A204.1 (cell line): ENCODE results near the gene MYO10.

Source experiments
- FAIRE-seq: peaks from 2 replicates; lab custom pipeline; 2012; peaks lifted over from hg19 to GRCh38; lab: Jason Lieb, UNC

Gene MYO10

DNA sequence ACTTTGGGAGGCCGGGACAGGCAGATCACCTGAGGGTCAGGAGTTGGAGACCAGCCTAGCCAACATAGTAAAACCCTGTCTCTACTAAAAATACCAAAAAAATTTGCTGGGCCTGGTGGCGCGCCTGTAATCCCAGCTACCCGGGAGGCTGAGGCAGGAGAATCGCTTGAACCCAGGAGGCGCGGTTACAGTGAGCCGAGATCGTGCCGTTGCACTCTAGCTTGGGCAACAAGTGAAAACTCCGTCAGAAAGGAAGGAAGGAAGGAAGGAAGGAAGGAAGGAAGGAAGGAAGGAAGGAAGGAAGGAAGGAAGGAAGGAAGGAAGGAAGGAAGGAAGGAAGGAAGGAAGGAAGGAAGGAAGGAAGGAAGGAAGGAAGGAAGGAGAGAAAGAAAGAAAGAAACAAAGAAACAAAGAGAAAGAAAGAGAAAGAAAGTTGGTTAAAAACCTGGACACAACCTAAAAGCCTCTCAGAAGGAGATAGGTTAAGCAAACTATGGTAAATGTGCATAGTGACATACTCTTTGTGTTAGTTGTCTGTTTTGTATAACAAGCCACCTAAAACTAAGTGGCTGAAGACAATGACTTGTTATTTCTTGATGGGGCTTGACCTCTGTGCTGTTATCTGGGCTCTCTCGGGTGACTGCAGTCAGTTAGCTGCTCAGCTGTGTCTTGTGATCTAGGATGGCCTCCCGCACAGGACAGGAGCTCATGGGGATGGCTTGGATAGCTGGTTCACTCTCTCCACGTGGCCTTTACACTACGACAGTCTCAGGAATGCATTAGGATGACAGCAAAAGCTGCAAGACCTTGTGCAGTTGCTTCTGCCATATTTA, 8.0 kb upstream of the MYO10 start:
- no peak for FAIRE-seq

DNA sequence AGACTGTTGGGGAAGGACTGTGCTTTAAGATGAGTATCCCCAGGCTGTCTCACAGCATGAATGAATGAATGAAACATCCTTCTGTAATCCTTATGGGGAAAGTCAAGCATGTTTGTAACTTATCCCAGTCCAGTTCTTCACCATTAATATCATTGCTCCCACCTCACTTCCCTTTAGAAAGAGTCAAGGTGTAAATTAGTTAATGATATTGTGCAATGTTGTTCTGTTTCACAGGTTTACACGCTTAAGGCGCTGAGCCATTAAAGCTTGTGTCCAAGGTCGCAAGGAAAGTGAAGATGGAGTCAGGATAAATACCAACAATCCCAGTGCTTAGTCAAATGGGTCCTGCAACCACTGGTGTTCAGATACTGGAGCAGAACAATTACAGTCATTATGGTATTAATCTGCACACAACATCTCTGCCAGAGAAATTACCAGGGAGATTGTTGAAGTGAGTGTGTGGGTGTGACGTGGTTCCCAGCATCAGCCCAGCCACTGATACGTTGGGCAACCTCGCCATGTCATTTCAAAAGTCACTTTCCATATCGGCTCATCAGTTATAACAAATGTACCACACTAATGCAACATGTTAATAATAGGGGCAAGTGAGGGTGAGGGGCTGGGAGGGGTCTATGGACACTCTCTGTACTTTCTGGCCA, 1.5 kb upstream of the MYO10 start:
- no peak for FAIRE-seq

DNA sequence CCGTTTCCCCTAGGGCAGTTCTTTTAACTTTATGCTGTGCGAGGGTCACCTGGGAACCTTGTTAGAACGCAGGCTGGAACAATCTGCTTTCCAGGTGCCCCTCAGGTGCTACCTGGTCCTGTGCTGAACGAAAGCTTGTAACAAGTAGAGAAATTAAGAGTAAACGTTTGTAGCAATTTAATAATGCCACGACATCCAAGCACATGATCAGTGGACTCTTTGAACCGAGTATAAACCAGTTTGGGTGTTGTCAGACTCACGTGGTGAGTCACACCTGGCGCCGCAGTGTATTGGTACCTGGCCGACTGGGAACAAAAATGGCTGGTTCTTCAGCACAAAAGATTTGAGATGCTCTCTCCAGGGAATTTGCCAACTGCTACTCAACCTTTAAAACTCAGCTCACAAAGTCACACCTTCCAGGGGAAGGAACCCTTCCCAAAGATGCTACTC, 926 bp upstream of the MYO10 start:
- FAIRE-seq, result no peak

DNA sequence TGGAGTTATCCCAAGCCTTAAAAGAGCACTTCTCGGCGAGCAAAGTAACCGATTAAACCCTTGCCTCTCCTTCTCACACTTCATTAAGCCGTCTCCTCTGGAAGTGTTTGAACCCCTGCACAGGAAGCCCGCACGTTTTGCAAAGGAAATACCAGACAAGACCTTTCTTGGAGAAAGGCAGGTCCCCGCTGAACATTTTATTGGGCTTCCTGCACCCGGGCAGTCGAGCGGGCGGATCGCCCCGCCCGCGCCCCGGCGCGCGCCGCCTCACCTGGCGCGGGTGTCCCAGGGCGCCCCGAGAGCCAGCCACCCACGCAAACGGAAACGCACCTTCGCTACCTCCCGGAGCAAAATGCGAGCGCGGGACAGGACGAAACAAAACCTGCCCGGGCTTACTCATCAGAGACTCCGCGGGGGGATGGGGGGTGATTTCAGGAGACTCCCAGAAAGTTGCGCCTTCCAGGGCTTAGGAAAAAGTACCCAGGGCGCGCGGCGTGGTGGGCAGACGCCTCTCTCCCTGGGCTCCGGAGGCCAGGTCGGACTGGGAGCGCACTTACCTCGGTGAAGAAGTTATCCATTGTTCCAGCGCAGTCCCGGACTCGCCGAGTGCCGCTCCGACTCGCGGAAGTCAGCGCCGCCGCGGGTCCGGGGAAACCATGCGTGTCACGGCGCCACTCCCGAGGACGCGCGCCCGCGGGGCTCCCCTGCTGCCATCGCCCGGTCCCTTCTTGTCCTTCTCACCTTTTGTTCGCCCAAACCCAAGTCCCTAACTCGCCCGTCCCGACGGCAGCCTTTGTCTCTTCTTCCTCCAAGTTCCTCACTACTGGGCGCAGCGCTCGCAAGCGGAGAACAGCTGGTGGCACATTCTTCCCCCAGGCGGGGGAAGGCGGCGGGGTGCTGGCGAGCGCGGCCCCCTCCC, 598 bp downstream of the MYO10 start:
- no peak for FAIRE-seq

DNA sequence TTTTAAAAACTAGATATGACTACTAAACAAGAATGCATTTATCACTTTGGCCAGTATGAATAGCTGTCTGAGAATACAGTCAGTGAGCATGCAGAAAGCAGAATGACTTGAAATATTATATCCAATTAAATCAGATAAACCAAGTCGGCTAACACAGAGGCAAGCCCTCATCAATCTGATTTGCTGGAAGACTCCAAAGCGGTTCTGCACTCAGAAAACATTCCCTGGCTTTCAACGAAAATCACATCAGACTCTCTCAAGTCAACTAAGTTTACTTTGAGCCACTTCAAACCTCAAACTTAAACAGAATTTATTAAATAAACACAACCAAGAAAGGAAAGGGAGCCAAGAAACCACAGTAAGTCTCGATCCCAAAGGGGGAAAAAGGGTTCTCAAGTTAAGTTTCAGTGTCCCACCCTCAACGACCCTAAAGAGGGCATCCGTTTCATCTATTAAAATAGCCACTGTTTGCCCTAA, 1.4 kb downstream of the MYO10 start:
- FAIRE-seq, result no peak

DNA sequence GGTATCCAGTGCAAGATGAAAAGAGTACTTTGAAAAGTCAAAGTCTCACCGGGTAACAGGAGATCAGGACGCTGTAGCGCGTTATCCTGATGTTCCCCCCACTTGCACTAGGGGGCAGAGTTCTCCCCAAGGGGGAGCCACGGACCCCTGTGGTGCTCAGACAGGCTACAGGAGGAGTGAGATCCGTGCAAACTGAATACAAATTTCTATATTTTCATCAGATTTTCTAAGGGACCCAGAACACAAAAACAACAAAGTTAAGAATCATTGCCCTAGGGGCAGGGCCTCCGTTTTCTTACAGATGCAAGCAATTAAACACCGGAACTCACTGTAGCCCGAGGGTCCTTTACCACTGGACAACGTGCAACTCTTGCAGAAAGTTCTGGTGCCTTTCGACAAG, 2.0 kb downstream of the MYO10 start:
- no peak for FAIRE-seq

DNA sequence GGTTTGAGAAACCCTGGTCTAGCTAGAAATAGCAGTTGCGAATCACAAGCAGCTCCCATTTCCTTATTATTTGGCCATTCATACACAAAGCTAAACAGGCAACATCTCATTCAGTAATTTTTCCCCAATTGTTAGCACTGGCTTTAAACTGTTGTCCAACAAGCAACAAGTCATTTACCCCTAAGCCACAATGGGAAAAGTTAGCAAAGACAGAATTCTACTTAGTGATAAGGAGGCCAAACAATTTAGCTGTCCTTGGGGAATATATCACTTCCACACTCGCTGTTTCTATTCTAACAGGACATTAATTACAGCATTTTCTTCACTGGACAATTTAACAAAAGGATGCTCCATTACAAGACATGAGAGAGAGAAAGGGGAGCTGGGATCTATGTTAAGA, 2.8 kb downstream of the MYO10 start:
- FAIRE-seq, result no peak

DNA sequence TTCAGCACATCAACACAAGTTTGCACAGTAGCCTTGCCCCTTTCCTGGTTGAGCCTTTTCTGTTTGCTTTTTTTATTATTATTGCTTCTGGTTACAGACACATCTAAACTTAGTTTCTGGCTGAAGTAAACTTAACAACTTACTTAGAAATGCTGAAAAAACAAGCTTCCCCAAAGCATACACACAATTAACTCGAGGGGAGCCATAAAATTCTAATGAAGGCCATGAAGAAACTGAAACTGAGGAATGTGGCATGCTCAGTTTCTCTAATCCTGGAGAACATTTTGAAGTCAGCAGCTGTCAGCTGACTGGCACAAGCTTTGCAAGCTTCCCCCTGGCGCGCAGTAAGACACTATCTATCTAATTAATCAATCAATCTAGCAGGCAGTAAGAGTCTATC, 3.7 kb downstream of the MYO10 start:
- no peak for FAIRE-seq

DNA sequence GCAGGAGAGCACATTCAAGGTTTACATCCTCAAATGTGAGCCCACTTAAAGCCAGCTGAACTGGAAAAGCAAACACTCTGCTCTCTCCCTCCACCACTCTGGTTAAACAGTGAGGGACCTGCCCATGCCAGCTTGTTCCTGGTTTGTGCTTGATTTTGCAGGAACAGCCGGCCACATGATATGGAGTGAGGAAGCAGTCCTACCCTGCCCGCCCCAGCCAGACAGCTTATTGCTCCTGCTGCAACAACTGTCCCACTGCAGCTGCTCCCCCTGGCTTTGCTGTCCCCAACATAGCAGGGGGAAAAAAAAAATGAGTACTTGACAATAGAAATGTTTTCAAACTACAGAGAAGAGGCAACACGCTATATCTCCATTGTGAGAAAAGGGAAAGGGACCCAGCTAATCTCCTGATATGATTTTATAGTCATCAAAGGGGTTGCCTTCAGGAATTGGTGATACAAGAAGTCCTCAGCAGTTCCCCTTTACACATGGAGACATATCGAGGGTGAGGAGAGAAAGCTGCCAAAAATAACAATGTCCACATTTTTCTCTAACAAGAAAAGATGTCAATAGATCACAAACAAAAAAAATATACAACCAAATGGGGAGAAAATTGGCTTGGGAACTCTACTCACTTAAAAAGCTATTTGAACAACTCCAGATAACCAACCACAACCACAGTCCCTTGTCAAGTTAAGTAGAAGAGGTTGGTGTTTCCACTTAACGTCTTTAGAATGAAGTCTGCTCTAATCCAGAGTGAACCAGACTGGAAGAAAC, 4.6 kb downstream of the MYO10 start:
- FAIRE-seq, result no peak

DNA sequence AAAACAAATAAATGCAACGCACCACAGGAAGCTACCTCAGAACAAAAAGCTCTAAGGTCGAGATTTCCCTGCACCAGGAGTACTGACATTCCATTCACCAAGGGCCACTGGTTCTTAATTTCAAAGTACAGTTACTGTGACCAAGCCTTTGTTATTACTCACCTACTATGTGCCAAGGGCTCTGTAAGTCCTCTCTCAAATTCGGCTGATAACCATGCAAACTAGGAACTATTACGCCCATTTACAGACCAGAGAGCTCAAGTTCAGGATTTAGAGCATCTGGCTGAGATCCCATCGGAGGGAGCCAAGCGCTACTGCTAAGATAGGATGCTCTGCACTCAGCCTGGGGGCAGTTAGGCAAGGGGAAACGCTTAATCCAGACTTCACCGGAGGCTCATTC, 5.6 kb downstream of the MYO10 start:
- no peak for FAIRE-seq

DNA sequence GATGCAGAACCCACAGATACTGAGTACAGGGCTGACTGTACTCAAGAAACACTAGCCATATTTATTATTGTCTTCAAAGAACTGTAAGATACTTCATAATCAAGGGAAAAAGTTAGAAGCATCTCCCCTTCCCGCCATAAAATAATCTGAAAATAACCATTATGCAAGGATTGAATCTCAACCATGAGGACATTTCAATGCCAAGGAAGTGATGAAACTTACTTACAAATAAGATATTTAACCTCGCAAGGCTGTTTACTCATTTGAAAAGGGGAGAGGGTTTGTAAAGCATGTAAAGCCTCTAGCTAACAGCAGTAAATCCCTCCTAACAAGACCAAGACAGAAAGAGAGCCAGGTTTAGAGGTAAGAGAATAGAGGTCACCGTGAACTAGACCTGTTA, 6.3 kb downstream of the MYO10 start:
- no peak for FAIRE-seq

DNA sequence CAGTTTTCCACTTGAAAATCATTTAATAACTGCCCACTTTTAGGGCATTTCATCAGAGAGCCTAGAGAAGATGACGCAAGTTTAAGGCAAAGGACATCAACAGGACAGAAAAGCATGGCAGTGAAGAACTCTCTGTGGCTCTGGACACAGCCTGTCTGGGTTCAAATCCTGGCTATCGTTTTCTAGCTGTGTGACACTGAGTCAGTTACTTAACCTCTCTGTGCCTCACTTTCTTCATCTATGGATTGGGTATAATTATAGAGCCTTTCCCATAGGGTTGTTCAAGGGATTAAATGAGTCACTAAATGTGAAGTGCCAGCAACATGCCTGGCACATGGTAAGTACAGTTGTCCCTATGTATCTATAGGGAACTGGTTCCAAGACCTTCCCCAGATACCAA, 6.7 kb downstream of the MYO10 start:
- no peak for FAIRE-seq

DNA sequence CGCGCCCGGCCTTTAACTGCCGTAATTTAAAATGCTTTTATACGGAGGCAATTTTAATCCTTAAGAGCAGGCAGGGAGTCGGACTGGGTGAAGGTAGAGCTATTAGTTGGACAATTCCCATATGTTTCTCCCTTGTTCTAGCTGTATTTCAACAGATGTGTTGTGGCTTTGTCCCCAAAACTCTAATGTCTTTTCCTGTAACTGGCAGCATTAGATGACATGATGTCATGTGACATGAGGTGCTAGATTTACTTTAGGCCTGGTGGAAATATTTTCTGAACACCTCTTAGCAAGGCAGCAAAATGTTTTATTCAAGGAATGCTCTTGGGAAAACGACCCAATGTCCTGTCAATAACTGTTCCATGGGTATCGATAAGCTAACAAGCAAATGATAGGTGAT, 8.5 kb downstream of the MYO10 start:
- no peak for FAIRE-seq

DNA sequence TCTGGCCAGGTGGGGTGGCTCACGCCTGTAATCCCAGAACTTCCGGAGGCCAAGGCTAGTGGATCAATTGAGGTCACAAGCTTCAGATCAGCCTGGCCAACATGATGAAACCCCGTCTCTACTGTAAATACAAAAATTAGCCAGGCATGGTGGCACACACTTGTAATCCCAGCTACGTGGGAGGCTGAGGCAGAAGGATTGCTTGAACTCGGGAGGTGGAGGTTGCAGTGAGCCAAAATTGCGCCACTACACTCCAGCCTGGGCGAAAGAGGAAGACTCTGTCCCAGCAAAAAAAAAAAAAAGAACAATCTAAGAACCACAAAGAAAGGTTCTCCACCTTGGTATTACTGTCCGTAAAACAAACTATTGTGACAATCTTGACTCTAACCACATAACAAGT, 9.7 kb downstream of the MYO10 start:
- FAIRE-seq, result no peak

DNA sequence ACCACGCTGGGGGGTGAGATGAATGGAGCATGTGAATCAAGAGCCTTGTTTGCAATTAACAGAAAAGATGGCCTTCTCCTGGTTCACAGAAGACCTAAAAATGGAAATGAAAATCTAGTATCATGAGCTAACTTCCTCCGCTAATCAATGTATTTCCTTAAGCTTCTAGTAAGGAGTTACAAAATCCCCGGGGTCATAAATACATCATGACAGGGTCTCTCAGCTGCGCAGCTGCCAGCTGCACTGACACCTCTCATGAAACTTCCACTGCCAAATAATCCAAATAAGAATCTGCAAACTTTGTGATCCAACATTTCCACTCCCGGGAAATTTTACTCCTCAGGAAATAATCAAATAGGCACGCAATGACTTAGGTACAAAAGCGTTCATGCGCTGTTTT, 11.9 kb downstream of the MYO10 start:
- FAIRE-seq, result no peak

DNA sequence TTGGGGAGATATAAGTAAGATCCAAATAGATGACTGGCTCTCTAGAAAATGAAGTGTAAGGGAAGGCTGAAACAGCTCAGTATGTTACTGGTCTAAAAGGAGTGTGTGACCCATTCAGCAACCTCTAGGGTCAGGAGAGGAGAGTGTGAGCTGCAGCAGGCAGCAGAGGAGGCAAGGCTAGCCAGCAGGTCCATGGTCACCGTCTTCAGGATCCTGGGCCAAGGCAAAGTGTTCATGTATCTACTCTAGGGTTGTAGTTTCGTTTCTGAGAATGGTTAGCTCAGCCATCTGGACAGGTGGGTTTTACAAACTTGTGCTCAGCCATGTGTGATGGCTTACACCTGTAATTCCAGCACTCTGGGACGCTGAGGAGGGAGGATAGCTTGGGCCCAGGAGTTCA, 13.7 kb downstream of the MYO10 start:
- FAIRE-seq, result no peak

DNA sequence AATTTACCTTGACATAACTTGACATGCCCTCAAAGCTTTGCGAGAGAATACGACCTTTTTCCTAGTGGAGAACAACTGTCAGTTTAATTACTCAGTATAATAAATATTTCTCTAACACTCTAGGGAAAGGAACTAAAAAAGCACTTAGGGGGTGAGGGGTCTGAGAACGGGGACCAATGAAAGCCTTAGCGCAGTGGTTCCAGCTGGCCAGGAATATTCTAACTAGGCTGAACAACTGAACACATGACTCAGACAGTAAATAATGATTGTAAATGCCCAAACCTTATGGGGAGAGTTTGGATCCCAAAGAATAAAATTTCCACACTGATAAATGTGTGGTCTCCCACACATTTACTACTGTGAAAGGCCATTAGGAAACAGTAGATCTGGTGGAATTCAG, 14.9 kb downstream of the MYO10 start:
- FAIRE-seq, result no peak

DNA sequence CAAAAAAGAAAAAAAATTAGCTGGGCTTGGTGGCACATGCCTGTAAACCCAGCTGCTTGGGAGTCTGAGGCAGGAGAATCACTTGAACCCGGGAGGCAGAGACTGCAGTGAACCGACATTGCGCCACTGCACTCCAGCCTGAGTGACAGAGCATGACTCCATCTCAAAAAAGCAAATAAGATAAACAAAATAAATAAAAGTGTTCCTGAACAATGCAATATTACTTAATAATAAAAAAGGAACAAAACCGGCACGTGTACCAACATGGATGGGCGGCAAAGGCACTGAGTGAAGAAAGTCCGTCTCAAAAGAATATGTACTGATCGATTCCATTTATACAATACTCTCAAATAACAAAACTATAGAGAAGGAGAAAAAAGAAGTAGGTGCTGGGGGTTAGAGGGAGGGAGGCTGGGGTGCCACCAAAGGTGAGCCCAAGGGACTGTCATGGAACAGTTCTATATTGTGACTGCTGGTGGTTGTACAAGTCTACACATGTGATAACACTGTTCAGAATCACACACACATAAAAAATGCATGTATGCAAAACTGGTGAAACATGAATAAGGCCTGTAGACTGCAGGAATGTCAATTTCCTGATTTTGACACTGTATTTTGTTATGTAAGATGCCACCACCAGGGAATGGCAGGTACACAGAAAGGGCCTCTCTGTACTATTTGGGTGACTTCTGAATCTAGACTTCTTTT, 15.8 kb downstream of the MYO10 start:
- FAIRE-seq, result no peak

DNA sequence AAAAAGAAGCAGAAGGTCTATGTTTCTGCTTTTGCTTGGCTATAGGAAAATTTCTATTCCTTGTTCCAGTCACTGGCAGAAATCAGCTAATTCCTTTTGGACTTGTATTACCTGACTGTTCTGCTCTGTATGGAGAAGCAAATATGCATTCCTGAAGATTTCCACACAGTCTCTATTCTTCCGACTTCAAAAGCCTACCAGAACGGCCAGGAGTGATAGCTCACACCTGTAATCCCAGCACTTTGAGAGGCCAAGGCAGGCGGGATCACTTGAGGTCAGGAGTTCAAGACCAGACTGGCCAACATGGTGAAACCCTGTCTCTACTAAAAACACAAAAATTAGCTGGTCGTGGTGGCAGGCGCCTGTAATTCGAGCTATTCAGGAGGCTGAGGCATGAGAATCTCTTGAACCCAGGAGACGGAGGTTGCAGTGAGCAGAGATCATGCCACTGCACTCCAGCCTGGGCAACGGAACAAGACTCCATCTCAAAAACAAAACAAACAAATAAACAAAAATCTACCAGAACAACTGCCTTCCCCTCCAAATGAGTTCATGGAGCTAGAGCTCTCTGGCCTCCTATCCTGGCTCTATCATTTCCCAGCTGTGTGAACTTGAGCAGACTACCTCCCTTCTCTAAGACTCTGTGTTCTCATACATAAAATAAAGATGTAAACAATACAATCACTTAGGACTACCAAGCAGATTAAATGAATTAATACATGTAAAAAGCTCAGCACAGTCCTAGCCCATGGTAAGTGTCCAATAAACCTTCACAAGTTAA, 17.0 kb downstream of the MYO10 start:
- FAIRE-seq, result no peak

DNA sequence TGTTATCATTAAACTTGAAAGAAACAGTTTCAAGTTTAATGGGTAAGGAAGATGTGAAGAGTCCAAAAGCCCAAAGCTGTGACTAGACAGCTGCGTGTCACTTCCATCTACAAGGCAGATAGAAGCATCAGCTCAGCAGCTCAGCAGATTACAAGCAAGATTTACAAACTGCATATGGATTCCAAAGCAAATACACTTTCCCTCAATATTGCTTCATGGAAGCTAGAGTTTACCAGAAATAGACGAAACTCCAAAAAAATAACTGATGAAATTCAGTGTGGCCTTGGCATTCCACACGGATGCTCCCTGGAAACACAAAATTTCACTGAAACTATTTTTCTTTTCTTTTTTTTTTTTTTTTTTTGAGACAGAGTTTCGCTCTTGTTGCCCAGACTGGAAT, 17.9 kb downstream of the MYO10 start:
- FAIRE-seq, result no peak
